ENCODE results near the gene CSF3. TPM values are rescaled to one million over a fixed set of nuclear protein-coding genes. Genes with fewer than 3 reads are reported as not detected.

The CSF3 gene
- total and polyA plus RNA-seq, 2 experiments from 2014 or later, result 0.13 TPM; not detected in 1

GRCh38 chr17:39994448-39994847 is 20.8 kb upstream of the CSF3 start:
- 97 to 98% methylated on average over 11 of the region's 11 CpGs for WGBS, 2 experiments (ENCODE audit: low coverage in 1 of 2, low lambda C conversion rate in 2 of 2, missing lambda C conversion rate in 2 of 2)
- Histone ChIP-seq H3K36me3 (ENCODE audit: low read depth) (peaks cover 30% of the 10 kb centered on the region), H3K4me1 (ENCODE audit: insufficient read depth) (no peaks in the 10 kb centered on the region), H3K27me3 (replicated peaks; ENCODE audit: insufficient read depth) (no peaks in the 10 kb centered on the region), H2AFZ (no peak overlapping the region), H3K27ac (no peak overlapping the region), H3F3A (ENCODE audit: insufficient read depth) (0 out of 2 replicates have a peak, but pooled peaks cover 10% of the 10 kb centered on the region), H3K79me2 (ENCODE audit: insufficient read depth) (no peaks in the 10 kb centered on the region), H3K9me2 (ENCODE audit: insufficient read depth) (no peaks in the 10 kb centered on the region), H3K4me3 (no peak overlapping the region), H4K20me1 (ENCODE audit: insufficient read depth) (no peaks in the 10 kb centered on the region), H3K9ac (no peak overlapping the region), H3K4me2 (ENCODE audit: unreplicated experiment) (no peak overlapping the region), H3K9me3 (ENCODE audit: low read depth) (no peaks in the 10 kb centered on the region)
- in situ Hi-C loops (cut with MboI), result no loop called here
- TF ChIP-seq EZH2 (IDR thresholded peaks at IDR 0.05; ENCODE audit: insufficient read depth, poor library complexity, severe bottlenecking), result no peak
- TF ChIP-seq EZH2phosphoT487 (IDR thresholded peaks at IDR 0.05; ENCODE audit: insufficient read depth, low read depth), result no peak
- no peak for DNase-seq

- H3K36me3 ChIP-seq (ENCODE audit: low read depth), result peaks cover 22% of the 10 kb centered on the region; the same call in 1 of the 2 replicates
- H3K4me2 ChIP-seq (ENCODE audit: unreplicated experiment), result no peak overlapping the region
- DNase-seq, result no peak
- no peaks in the 10 kb centered on the region for H3K9me3 ChIP-seq (ENCODE audit: low read depth)
- no peaks in the 10 kb centered on the region for H3K9me2 ChIP-seq (ENCODE audit: insufficient read depth)
- H2AFZ ChIP-seq, result no peak overlapping the region
- H3K27me3 ChIP-seq (replicated peaks; ENCODE audit: insufficient read depth), result no peaks in the 10 kb centered on the region
- in situ Hi-C loops (cut with MboI), result no loop called here
- no peaks in the 10 kb centered on the region for H4K20me1 ChIP-seq (ENCODE audit: insufficient read depth)
- peaks cover 13% of the 10 kb centered on the region; the same call in 1 of the 2 replicates for H3F3A ChIP-seq (ENCODE audit: insufficient read depth)
- H3K4me3 ChIP-seq, result no peak overlapping the region
- H3K9ac ChIP-seq, result no peak overlapping the region
- no peaks in the 10 kb centered on the region for H3K4me1 ChIP-seq (ENCODE audit: insufficient read depth)
- H3K27ac ChIP-seq, result no peak overlapping the region
- no peaks in the 10 kb centered on the region for H3K79me2 ChIP-seq (ENCODE audit: insufficient read depth)
- TF ChIP-seq EZH2phosphoT487 (IDR thresholded peaks at IDR 0.05; ENCODE audit: insufficient read depth, low read depth) (no peak), EZH2 (IDR thresholded peaks at IDR 0.05; ENCODE audit: insufficient read depth, poor library complexity, severe bottlenecking) (no peak)
- 98 to 99% methylated on average over 6 of the region's 6 CpGs for WGBS, 2 experiments (ENCODE audit: low coverage in 1 of 2, low lambda C conversion rate in 2 of 2, missing lambda C conversion rate in 2 of 2)
Measured at GRCh38 chr17:39995438-39995837, 19.8 kb upstream of the CSF3 start.

GRCh38 chr17:39996162-39996561 is 19.1 kb upstream of the CSF3 start:
- no peak for DNase-seq
- H3K27ac ChIP-seq, result no peak overlapping the region
- no peaks in the 10 kb centered on the region for H3K9me2 ChIP-seq (ENCODE audit: insufficient read depth)
- peaks cover 15% of the 10 kb centered on the region; the same call in 1 of the 2 replicates for H3F3A ChIP-seq (ENCODE audit: insufficient read depth)
- no peak overlapping the region for H3K9ac ChIP-seq
- H3K27me3 ChIP-seq (replicated peaks; ENCODE audit: insufficient read depth), result no peaks in the 10 kb centered on the region
- H3K9me3 ChIP-seq (ENCODE audit: low read depth), result no peaks in the 10 kb centered on the region
- no peak overlapping the region for H3K4me3 ChIP-seq
- WGBS, 2 experiments (ENCODE audit: low coverage in 1 of 2, low lambda C conversion rate in 2 of 2, missing lambda C conversion rate in 2 of 2), result 70 to 77% methylated on average over 8 of the region's 8 CpGs
- TF ChIP-seq EZH2 (IDR thresholded peaks at IDR 0.05; ENCODE audit: insufficient read depth, poor library complexity, severe bottlenecking) (no peak), EZH2phosphoT487 (IDR thresholded peaks at IDR 0.05; ENCODE audit: insufficient read depth, low read depth) (no peak)
- no peaks in the 10 kb centered on the region for H3K4me1 ChIP-seq (ENCODE audit: insufficient read depth)
- no peaks in the 10 kb centered on the region for H3K79me2 ChIP-seq (ENCODE audit: insufficient read depth)
- no peaks in the 10 kb centered on the region for H4K20me1 ChIP-seq (ENCODE audit: insufficient read depth)
- in situ Hi-C loops (cut with MboI), result no loop called here
- peaks cover 18% of the 10 kb centered on the region; the same call in 1 of the 2 replicates for H3K36me3 ChIP-seq (ENCODE audit: low read depth)
- no peak overlapping the region for H2AFZ ChIP-seq
- H3K4me2 ChIP-seq (ENCODE audit: unreplicated experiment), result no peak overlapping the region

- Histone ChIP-seq H3K4me2 (ENCODE audit: unreplicated experiment) (no peak overlapping the region), H3K79me2 (ENCODE audit: insufficient read depth) (no peaks in the 10 kb centered on the region), H3K9ac (no peak overlapping the region), H3F3A (ENCODE audit: insufficient read depth) (peaks cover 15% of the 10 kb centered on the region; the same call in 1 of the 2 replicates), H3K27me3 (replicated peaks; ENCODE audit: insufficient read depth) (no peaks in the 10 kb centered on the region), H3K9me3 (ENCODE audit: low read depth) (no peaks in the 10 kb centered on the region), H2AFZ (no peak overlapping the region), H3K9me2 (ENCODE audit: insufficient read depth) (no peaks in the 10 kb centered on the region), H4K20me1 (ENCODE audit: insufficient read depth) (no peaks in the 10 kb centered on the region), H3K27ac (no peak overlapping the region), H3K36me3 (ENCODE audit: low read depth) (peaks cover 13% of the 10 kb centered on the region; the same call in 1 of the 2 replicates), H3K4me3 (no peak overlapping the region), H3K4me1 (ENCODE audit: insufficient read depth) (no peaks in the 10 kb centered on the region)
- DNase-seq, result no peak
- 26 to 29% methylated on average over 6 of the region's 6 CpGs for WGBS, 2 experiments (ENCODE audit: low coverage in 1 of 2, low lambda C conversion rate in 2 of 2, missing lambda C conversion rate in 2 of 2)
- TF ChIP-seq EZH2 (IDR thresholded peaks at IDR 0.05; ENCODE audit: insufficient read depth, poor library complexity, severe bottlenecking) (no peak), EZH2phosphoT487 (IDR thresholded peaks at IDR 0.05; ENCODE audit: insufficient read depth, low read depth) (no peak)
- in situ Hi-C loops (cut with MboI), result no loop called here
Measured at GRCh38 chr17:39996800-39997199, 18.4 kb upstream of the CSF3 start.
